ENCODE data around the gene CHCHD10.

CHCHD10 gene

DNA sequence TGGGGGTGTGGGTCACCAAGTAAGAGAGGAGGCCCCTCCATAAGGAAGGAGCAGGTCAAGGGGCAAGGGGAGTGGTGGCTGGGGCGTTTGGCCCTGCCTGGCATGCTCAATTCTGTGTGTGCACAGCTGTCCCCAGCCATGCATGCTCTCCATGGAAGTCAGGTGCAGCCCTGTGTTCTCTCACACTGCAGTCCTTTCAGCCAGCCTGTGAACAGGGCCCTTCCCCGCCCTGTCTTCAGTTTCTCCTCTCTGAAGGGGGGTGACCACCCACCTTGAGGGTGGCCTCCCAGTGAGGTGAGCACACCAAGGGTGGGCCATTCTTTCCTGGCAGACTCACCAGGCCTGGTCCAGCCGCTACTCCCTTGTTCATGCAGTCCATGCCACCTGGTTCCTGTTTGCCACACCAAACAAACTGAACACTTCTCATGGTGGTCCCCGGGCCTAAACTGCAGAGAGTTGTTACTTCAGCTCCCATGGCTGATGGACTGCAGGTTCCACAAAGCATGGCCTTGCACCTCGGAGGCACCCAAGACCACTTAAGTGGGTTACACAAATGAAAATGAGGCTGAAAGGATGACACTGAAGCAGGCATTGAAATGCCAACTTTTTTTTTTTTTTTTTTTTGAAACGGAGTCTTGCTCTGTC is 1.7 kb upstream of the CHCHD10 start:
- DNase-seq: no peak

DNA sequence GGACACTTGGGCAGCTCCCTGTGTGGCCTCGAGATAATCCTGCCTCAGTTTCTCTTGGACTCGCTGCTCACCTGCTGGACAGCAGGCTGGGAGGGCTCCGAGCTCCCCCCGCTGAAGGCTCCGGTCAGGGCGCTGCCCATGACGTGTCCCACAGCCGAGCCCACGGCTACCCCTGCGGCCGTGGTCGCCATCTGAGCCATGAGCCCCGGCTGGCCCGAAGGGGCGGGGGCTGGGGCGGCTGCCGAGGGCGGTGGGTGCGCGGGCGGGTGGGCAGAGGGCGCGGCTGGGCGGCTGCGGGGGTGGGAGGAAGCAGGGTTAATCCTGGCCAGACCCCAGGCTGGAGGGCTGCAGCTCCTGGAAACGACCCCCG is 484 bp downstream of the CHCHD10 start:
- DNase-seq: no peak

DNA sequence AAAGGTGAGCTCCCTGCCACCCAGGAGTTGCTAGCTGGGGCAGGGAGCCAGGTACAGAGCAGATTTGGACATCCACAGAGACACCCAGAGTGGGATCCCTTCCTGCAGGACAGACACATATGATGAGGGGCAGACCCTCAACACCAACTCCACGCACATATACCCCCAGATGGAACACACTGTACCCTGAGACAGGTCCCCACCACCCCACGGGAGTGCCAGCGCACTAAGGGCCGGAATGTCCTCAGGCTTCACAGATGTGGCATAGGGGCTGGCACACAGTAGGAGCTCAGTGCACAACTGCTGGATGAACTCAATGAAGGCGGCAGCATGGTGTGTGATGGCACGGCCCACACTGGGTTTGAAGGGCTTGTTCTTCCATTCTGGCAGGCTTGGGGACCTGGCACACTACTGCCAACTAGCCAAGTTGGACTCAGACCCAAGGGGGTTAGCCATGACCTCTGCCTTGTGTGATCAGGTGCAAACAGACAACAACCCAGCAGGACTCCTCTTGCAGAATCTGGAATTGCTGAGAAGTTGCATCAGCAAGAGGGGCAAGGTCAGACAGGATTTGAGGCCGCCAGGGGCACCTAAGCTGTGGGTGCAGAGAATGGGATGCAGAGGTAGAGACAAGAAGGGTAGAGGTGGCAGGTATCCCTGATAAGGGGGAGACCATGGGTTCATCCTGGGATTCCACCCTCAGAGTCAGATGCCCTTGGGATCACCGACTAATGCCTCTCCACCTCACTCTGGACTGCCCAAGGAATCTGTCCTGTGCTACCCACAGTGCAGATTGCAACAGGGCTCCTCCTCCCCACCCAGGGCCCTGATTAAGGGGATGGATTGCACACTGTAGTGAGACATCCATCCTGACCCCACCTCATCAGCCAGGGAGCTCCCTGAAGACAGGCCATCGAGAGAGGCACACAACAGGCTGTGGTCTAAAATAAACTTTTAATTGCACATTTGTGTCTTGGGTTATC is 2.6 kb downstream of the CHCHD10 start:
- DNase-seq: no peak

DNA sequence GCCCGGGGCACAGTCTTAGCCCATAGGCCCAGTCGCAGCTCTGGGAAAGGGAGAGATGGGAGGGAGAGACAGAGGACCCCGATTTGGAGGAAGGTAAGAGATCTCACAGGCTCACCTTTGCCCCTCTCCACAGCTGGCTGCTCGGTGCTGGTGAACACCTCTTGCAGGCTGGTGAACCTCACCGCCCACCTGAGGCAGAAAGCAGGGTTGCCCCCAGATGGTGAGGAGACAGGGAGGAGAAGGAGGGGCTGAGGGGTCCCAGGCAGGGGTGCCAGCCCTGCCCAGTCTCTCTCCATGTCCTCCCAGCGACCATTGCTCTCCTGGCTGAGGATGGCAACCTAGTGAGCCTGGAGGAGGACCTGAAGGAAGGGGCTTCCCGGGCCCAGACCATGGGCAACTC is 3.8 kb downstream of the CHCHD10 start:
- no peak for DNase-seq

DNA sequence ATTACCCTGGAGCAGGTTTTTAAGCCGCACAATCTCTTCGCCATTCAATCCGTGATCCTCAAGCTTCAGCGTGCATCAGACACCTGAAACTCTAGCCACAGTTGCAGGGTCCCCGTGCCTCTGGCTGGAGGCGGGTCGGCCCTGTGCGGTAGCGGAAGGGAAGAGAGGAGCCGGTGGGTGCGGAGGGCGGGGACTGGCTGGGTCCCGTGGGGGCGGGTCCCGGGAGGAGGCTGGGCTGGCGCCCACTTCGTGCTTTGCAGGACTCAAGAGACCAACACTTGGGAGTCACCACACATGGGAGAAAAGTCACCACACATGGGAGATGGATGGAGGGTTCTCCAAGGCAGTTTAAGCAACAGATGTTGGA is 4.2 kb downstream of the CHCHD10 start:
- no peak for DNase-seq

DNA sequence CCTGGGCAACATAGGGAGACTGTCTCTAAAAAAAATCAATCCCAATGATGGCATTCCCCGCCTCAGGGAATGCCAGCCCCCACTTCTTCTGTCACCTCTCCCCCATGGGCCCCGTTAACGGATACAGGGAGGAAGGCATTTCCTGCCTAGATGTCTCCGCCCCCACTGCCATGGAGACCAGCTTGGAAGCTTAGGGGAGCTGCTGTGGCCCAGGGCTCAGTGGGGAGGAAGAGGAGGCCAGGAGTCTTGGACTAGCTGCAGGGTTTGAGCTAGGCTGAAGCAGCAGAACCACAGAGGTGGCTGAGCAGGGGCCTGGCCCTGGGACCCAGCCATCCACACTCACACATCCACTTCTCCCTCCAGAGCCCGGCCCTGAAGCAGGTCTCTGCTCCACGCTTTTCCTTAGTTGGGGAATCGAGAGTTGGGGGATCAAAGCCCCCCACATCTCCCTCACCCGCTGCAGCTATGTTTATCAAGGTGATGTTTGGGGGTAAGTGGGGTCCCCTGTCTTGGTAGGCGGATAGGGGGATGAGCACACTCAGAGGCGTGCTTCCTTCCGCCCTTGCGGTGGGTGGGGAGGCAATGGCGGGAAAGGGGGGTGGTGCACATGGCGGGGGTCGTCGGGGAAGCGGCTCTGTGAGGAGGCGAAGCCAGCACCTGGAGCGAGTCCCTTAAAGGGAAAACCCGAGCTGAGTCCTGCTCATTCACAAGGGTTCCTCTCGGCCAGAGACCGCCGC is 4.8 kb downstream of the CHCHD10 start, which contains the start of gene C22orf15:
C22orf15 (plus strand) TSS at position 149 of the 737 bp plus-strand sequence; CDS start at position 466, 317 bp downstream.
- DNase-seq: no peak

DNA sequence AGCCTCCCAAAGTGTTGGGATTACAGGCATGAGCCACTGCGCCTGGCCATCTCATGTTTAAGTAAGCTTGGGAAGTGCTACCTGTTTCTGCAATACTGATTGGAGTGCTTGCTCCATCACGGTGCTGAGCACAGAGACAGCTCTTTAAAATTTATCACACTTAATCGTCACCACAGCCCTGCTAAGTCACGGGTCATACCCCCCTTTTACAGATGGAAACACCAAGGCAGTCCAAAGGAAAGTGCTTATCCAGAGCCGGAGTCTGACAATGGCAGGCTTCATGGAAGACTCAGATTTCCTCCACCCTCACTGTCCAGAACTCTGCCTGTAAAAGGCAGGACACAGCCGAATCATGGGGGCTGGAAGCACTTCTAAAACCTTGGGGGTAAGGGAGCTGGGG is 7.7 kb downstream of the CHCHD10 start:
- no peak for DNase-seq

DNA sequence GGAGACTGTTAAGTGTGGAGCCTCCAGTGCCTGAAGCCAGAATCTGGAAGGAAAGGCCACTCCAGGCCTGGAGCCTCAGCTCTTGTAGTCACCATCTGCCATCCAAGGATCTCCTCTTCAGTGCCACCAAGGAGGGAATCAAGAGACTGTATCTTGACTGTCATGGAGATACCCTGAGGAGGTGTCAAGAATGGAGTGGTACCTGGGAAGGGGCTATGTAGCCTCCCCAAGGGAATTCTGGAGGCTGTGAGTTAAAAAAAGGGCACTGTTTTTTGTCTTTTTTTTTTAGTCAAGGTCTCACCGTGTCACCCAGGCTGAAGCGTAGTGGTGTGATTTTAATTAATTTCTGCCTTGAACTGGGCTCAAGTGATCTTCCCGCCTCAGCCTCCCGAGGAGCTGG is 8.2 kb downstream of the CHCHD10 start:
- no peak for DNase-seq

DNA sequence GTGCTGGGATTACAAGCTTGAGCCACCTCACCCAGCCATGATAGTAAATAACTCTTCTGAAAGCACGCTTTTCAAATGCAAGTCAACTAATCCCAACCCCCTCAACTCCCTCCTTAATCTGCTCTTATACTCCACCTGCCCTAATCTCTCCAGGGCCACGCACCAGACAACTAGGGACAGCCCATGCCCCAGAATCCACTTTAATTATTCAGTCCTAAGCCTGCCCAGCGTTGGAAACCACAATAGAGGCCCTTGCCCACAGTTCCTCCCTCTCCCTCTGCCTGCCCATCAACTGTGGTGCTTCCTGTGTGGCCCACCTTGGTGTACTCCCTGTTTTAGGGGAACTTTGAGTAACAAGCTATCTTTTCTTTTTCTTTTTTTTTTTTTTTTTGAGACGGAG is 10.9 kb downstream of the CHCHD10 start:
- DNase-seq: no peak

DNA sequence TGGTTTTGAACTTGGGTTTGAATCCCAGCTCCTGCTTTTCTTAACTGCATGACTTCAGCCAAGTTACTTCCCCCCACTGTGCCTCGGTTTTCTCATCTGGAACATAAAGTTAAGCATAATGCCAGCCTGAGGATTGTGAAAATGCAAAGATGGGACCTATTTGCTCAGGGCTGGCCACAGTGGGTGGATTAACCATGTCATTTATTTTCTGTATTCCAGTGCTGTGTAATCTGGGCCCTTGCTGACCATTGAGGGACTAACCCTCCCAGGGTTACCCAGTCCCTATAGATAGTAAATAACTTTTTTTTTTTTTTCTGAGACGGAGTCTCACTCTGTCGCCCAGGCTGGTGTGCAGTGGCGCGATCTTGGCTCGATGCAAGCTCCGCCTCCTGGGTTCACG is 12.1 kb downstream of the CHCHD10 start:
- no peak for DNase-seq

DNA sequence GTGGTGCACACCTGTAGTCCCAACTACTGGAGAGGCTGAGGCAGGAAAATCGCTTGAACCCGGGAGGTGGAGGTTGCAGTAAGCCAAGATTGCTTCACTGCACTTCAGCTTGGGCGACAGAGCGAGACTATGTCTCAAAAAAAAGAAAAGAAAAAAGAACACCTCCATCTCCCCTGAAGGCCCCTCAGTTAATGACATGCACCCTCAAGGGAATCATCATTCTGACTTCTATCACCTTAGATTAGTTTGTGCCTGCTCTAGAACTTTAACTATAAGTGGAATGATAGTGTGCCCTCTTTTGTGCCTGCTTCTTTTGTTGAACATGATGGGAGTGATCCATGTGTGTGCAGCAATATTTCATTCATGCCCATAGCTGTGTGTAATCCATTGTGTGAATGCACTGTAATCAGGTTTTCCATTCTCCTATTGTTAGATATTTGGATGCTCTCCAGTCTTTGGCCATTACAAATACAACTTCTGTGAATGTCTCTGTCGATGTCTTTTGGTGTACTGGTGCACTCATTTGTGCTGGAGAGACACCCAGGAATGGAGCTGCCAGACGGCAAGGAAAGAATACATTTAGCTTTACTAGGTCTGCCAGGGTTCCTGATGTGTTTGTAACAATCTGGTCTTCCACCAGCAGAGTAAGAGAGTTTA is 12.7 kb downstream of the CHCHD10 start:
- DNase-seq: no peak

DNA sequence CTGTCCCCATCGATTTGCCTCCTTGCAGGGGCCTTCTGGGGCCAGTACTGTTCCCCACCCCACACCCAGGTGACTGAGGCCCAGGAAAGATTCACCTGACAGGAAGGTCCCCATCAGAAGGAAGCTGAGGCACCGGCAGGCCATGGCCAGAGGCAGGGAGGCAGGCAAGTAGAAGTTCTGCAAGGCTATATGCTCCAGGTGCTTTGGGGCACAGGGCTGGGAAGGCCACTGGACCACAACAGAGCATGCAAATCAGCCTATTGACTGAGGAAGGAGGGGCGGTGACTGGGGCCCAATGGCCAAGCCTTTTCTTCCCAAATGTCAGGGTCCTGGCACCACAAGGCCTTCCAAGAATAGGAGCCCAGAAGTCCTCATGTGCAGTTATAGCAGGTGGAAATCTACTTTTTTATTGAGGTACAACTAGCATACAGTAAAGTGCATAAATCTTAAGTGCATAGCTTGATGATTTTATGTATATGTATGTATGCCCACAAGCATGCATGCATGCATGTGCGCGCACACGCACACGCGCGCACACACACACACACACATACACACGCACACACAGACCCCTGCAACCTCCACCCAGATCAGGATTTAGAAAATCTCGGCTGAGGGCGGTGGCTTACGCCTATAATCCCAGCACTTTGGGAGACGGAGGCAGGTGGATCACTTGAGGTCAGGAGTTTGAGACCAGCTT is 13.4 kb downstream of the CHCHD10 start, which contains the start of gene VPREB3:
VPREB3 (minus strand) TSS at position 206 of the 700 bp plus-strand sequence; CDS start at position 144, 62 bp downstream.
- no peak for DNase-seq

DNA sequence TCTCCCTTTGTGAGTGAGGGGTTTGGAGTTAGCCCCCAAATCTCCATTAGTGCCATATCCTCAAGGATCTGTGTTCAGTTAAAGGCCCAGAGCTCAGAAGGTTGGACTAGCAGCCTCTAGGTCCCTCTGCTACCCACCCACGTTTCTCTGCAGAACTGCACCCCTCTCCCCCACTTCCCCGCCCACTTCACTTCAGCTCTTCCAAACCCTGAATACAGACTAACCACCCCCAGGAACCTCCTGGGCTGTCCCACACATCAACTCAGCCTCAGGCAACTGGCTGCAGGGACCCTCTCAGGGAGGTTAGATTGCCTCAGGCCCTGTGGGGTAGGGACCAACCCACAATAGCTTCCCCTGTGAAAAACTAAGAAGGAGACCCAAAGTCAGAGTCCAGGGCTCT is 14.4 kb downstream of the CHCHD10 start:
- DNase-seq: no peak

DNA sequence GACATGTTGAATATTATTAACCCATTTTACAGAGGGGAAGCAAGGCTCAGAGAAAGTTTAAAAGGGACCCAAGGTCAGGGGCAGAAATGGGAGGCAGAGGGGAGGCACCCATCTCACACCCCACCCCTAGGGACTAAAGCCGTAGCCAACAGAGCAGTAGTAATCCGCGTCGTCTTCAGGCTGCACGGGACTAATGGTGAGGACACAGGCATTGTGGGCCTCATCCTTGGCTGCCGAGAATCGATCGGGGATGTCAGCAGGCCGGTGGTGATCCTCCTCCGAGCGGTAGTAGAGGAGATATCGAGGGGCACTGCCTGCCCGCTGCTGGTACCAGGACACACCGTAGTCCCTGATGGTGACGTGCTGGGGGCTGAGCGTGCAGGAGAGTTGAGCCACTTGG is 15.0 kb downstream of the CHCHD10 start:
- no peak for DNase-seq

DNA sequence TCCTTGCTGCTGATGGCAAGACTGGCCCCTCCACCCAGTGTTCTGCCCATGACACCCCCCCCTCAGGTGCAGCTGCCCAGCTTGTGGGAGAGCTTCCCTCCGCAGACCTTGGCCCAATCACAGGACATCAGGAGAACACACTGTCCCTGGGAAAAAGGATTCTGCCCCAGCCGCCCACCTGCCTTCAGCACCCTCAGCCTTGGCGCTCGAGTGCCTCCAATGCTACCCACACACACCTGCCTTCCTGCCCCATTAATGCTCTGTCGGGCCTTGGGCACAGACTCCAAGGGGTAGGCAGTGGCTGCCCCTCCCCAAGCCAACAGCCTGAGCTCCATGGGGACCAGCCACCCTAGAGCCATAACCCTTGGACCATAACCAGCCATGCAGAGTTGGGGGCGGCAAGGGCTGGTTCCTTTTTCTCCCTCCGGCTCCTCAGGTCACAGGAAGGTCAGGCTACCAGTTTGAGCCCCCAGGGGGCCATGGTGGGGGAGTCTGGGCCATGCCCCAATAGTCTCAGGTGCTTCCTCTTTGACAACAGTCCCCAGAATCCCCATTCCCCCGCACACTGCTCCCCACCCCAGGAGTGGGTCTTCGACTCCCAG is 15.6 kb downstream of the CHCHD10 start:
- DNase-seq: no peak

DNA sequence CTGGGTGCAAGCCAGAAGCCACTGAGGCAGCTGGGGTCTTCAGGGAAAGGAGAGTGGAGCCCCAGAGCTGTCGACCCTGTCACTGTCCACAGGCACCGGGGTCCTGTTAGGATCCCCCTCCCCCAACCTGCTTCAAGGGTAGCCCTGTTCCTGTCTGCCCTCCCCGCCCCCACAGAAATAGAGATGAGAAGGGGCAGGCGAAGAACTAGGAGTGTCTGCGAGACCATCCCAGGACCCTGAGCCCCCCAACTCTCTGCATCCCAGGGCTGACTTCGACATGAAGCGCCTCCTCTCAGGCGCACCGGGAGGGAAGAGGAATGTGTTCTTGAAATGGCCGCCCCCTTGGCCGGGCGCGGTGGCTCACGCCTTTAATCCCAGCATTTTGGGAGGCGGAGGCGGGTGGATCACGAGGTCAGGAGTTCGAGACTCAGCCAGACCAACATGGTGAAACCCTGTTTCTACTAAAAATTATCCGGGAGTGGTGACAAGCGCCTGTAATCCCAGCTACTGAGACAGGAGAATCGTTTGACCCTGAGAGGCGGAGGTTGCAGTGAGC is 16.3 kb downstream of the CHCHD10 start:
- no peak for DNase-seq

DNA sequence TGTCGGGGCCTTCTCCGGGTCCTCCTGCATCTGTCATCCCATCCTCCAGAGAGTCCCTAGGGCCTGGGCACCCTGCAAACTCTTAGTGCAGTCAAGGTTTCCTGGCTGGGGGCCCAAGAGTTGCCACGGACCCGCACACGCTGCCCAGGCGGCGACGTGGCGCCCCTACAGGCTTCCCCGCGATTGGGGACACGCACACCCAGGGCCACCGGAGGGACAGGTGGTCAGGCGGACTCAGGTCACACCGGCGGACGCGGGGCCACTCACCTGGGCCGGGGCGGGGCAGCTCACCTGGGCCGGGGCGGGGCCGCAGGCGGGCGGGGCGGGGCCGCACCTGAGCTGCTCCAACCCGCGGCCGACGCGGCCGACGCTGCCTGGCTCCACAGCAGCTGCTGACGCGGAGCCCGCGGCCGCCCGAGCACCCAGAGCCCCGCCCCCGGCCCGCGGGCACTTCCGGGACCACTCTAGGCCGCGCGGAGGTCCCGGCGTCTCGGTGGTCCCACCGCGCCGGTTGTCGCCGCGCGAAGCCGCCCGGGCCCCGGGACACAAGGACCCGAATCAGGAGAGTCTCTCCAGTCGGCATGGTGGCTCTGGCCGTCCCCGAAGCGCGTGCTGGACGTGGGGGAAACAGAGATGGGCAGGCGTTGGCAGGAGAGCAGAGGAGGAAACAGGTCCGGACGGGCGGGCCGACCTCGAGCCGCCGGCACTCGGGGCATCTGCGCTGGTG is 16.9 kb downstream of the CHCHD10 start, which contains the start of gene ZNF70:
ZNF70 (minus strand) TSS at position 399 of the 727 bp plus-strand sequence. CDS start 5,972 bp downstream, outside the sequence.
- DNase-seq: peak; percentile 94

DNA sequence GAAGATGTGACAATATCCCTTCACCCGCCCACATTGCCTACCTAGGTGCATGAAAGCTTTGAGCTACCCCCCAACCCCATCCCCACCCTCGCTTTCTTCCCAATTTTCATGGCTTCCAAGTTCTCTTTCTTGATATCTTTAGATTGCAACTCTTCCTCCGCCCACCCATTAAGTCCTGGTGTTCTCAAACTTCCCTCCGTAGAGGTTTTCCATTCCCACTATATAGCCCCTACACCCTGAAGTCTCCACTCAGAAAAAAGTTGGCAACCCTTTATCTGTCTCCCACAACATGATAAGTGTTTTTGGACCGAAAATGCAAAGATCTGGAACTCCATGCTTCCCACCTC is 17.4 kb downstream of the CHCHD10 start:
- DNase-seq: no peak

DNA sequence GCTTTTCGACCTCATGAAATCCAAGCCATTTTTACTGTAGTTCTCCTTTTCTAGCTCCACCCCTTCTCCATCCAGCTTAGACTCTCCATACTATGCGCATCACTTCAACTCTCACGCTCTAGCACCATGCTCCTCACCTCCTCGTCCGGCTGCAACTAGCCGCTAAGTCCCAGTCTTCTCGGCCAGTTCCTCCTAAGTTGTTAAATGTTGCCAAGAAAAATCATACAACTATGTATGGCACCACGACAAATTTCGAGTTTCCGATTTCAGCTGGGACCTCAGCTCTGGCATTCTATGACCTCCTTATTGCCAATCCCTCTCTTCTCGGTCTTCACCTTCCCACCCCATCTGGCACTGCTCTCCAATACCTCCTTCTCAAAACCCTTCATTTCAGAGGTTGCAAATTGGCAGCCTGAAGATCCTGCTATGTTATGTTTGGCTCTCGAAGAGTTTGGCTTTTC is 17.9 kb downstream of the CHCHD10 start:
- no peak for DNase-seq

DNA sequence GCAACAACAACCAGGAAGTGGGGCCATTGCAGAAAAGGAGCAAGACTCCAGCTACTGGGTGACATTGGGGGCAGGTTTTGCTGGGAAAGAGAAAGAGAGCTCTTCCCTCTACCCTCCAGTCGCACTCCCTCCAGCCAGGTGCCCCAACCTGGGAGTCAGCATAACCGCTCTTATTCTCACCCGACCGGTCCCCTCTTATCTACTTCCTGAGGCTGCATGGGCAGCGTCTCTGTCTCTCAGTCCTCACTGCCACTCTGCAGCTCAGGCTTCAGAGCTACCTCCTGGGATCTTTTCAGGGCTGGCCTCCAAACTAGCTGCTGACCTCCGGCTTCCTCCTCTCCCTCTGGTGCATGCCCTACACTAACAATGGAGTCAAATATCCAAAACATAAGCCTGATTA is 22.0 kb downstream of the CHCHD10 start:
- DNase-seq: no peak

DNA sequence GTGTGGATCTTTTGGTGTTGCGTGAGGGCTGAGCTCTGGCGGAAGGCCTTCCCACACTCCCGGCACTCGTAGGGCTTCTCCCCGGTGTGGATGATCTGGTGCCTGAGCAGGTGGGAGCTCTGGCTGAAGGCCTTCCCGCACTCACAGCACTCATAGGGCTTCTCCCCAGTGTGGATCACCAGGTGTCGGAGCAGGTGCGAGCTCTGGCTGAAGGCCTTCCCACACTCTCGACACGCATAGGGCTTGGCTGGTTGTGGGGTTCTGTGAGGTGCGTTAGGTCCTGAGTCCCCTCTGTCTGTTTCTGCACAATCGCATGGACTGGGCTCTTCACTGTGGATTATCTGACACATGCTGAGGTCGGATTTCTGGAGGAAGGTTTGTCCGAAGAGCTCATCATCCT is 23.3 kb downstream of the CHCHD10 start:
- DNase-seq: no peak

All from NCI-H2171 (cell line).